H9 (cell line): ENCODE data around the gene RHOA. TPM values are rescaled to one million over a fixed set of nuclear protein-coding genes. Genes with fewer than 3 reads are reported as not detected.

Source experiments
- DNase-seq: peaks from one replicate; pipeline ENCODE4 v3.0.0-alpha.2; 2017
- H2AFZ ChIP-seq: one replicate; pipeline ENCODE4 v1.6.1; 2013; ENCODE audit warnings: mild to moderate bottlenecking, low read length, control low read depth, moderate library complexity
- H2AK5ac ChIP-seq: 2 replicates; pipeline ENCODE4 v1.6.1; 2013; ENCODE audit warnings: low read length, control low read depth, mixed read lengths; ENCODE audit not compliant: insufficient read length
- H2BK120ac ChIP-seq: one replicate; pipeline ENCODE4 v1.6.1; 2013; ENCODE audit warnings: low read depth, mild to moderate bottlenecking, low read length, control low read depth, inconsistent platforms; ENCODE audit not compliant: poor library complexity, severe bottlenecking
- H2BK12ac ChIP-seq: 2 replicates; pipeline ENCODE4 v1.6.1; 2013; ENCODE audit warnings: low read length, control low read depth, mixed read lengths, low read depth; ENCODE audit not compliant: insufficient read length
- H2BK15ac ChIP-seq: 2 replicates; pipeline ENCODE4 v1.6.1; 2013; ENCODE audit warnings: low read depth, low read length, control low read depth
- H2BK20ac ChIP-seq: one replicate; pipeline ENCODE4 v1.6.1; 2013; ENCODE audit warnings: low read depth, mild to moderate bottlenecking, low read length, control low read depth, inconsistent platforms; ENCODE audit not compliant: poor library complexity, severe bottlenecking
- H2BK5ac ChIP-seq: 2 replicates; pipeline ENCODE4 v1.6.1; 2013; ENCODE audit warnings: low read length, control low read depth, mixed read lengths; ENCODE audit not compliant: insufficient read length
- H3K14ac ChIP-seq: 2 replicates; pipeline ENCODE4 v1.6.1; 2013; ENCODE audit warnings: low read length, control low read depth; ENCODE audit not compliant: insufficient read depth
- H3K18ac ChIP-seq: 2 replicates; pipeline ENCODE4 v1.6.1; 2013; ENCODE audit warnings: low read depth, mild to moderate bottlenecking, mixed read lengths, low read length, control low read depth; ENCODE audit not compliant: insufficient read length
- H3K23ac ChIP-seq: 2 replicates; pipeline ENCODE4 v1.6.1; 2013; ENCODE audit warnings: low read length, control low read depth, mixed read lengths, low read depth; ENCODE audit not compliant: insufficient read length
- H3K23me2 ChIP-seq: 2 replicates; pipeline ENCODE4 v1.6.1; 2013; ENCODE audit warnings: low read depth, mild to moderate bottlenecking, mixed read lengths, low read length, control low read depth; ENCODE audit not compliant: insufficient read length, poor library complexity, severe bottlenecking
- H3K27ac ChIP-seq: 2 replicates; pipeline ENCODE4 v1.5.1; 2013; ENCODE audit warnings: low read length, control low read depth, mixed read lengths, low read depth; ENCODE audit not compliant: insufficient read length
- H3K27me3 ChIP-seq: 2 replicates; pipeline ENCODE4 v1.6.1; 2013; ENCODE audit warnings: low read length, control low read depth, inconsistent platforms; ENCODE audit not compliant: insufficient read depth
- H3K4ac ChIP-seq: 2 replicates; pipeline ENCODE4 v1.6.1; 2013; ENCODE audit warnings: low read depth, mild to moderate bottlenecking, control low read depth, inconsistent platforms, low read length, moderate library complexity
- H3K4me1 ChIP-seq: 2 replicates; pipeline ENCODE4 v1.6.1; 2013; ENCODE audit warnings: low read length, control low read depth, inconsistent platforms; ENCODE audit not compliant: insufficient read depth
- H3K4me2 ChIP-seq: 2 replicates; pipeline ENCODE4 v1.6.1; 2013; ENCODE audit warnings: low read length, control low read depth, mixed read lengths; ENCODE audit not compliant: insufficient read length, insufficient read depth
- H3K56ac ChIP-seq: 2 replicates; pipeline ENCODE4 v1.6.1; 2013; ENCODE audit warnings: low read depth, mild to moderate bottlenecking, mixed read lengths, low read length, control low read depth; ENCODE audit not compliant: insufficient read length
- H3K79me1 ChIP-seq: 2 replicates; pipeline ENCODE4 v1.6.1; 2013; ENCODE audit warnings: low read depth, mild to moderate bottlenecking, moderate library complexity, low read length, control low read depth, inconsistent platforms; ENCODE audit not compliant: insufficient read depth, poor library complexity, severe bottlenecking
- H3K79me2 ChIP-seq: 2 replicates; pipeline ENCODE4 v1.6.1; 2013; ENCODE audit warnings: low read length, control low read depth, inconsistent platforms; ENCODE audit not compliant: insufficient read depth
- H3K9ac ChIP-seq: 2 replicates; pipeline ENCODE4 v1.6.1; 2013; ENCODE audit warnings: low read length, control low read depth, mixed read lengths; ENCODE audit not compliant: insufficient read length; ENCODE audit errors: extremely low read depth
- H3K9me3 ChIP-seq: one replicate; pipeline ENCODE4 v1.6.1; 2013; ENCODE audit warnings: low read depth, low read length, inconsistent platforms; ENCODE audit not compliant: control insufficient read depth
- H3T11ph ChIP-seq: one replicate; pipeline ENCODE4 v1.6.1; 2013; ENCODE audit warnings: mild to moderate bottlenecking, low read length, control low read depth, inconsistent platforms
- H4K20me1 ChIP-seq: one replicate; pipeline ENCODE4 v1.6.1; 2013; ENCODE audit not compliant: control insufficient read depth, insufficient read length, insufficient read depth
- H4K5ac ChIP-seq: 2 replicates; pipeline ENCODE4 v1.6.1; 2013; ENCODE audit warnings: low read depth, mild to moderate bottlenecking, mixed read lengths, low read length, control low read depth; ENCODE audit not compliant: insufficient read length
- H4K8ac ChIP-seq: replicated peaks from 2 replicates; pipeline ENCODE4 v1.6.1; 2013; ENCODE audit warnings: low read length, control low read depth, mixed read lengths, low read depth; ENCODE audit not compliant: insufficient read length
- H4K91ac ChIP-seq: 2 replicates; pipeline ENCODE4 v1.6.1; 2013; ENCODE audit warnings: low read depth, mild to moderate bottlenecking, moderate library complexity, mixed read lengths, low read length, control low read depth; ENCODE audit not compliant: insufficient read length
- H3K27ac Mint-ChIP-seq, 3 experiments: 2 replicates in 2 of 3; 3 replicates in 1 of 3; pipeline ENCODE4 v1.8.0; 2020 to 2021; ENCODE audit warnings: mixed read lengths in 3 of 3, mild to moderate bottlenecking in 1 of 3, moderate library complexity in 1 of 3
- H3K27me3 Mint-ChIP-seq: 2 replicates; pipeline ENCODE4 v1.8.0; 2021; ENCODE audit warnings: low read depth, mild to moderate bottlenecking, moderate library complexity, mixed read lengths
- H3K36me3 Mint-ChIP-seq, 3 experiments: 2 replicates in 2 of 3; 3 replicates in 1 of 3; pipeline ENCODE4 v1.8.0; 2020 to 2021; ENCODE audit warnings: low read depth in 3 of 3, mixed read lengths in 3 of 3; ENCODE audit not compliant: insufficient read depth in 1 of 3
- H3K4me1 Mint-ChIP-seq, 2 experiments: 2 replicates each; pipeline ENCODE4 v1.8.0; 2020; ENCODE audit warnings: mixed read lengths in 2 of 2
- H3K4me3 Mint-ChIP-seq, 2 experiments: 2 replicates in 1 of 2; 3 replicates in 1 of 2; pipeline ENCODE4 v1.8.0; 2020 to 2021; ENCODE audit warnings: mild to moderate bottlenecking in 2 of 2, mixed read lengths in 2 of 2, moderate library complexity in 1 of 2
- H3K9me3 Mint-ChIP-seq, 2 experiments: 2 replicates in 1 of 2; 3 replicates in 1 of 2; pipeline ENCODE4 v1.8.0; 2020; ENCODE audit warnings: mild to moderate bottlenecking in 2 of 2, mixed read lengths in 2 of 2, moderate library complexity in 1 of 2
- WGBS: extraction: QIAGEN DNeasy Blood & Tissue Kit; methylation state at CpG from one replicate; pipeline ENCODE4 v1.1.7; 2013; ENCODE audit warnings: missing lambda C conversion rate, low lambda C conversion rate, mixed read lengths; ENCODE audit not compliant: insufficient read length; ENCODE audit errors: extremely low coverage; 5-methylcytosine and 5-hydroxymethylcytosine counted together
- total RNA-seq: library from RNA; stranded (reverse); gene quantifications from 2 replicates; pipeline ENCODE4 v1.2.1, GENCODE V29; 2021
- TF ChIP-seq, protein P1 (sequence below): fragments of 200-600 bp; sonication (generic); conservative IDR thresholded peaks from 3 replicates; pipeline ENCODE4 v1.8.0; 2021; ENCODE audit warnings: antibody characterized with exemption, mild to moderate bottlenecking

RHOA gene
- total RNA-seq, 1 experiment from 2014 or later = 403 TPM

DNA sequence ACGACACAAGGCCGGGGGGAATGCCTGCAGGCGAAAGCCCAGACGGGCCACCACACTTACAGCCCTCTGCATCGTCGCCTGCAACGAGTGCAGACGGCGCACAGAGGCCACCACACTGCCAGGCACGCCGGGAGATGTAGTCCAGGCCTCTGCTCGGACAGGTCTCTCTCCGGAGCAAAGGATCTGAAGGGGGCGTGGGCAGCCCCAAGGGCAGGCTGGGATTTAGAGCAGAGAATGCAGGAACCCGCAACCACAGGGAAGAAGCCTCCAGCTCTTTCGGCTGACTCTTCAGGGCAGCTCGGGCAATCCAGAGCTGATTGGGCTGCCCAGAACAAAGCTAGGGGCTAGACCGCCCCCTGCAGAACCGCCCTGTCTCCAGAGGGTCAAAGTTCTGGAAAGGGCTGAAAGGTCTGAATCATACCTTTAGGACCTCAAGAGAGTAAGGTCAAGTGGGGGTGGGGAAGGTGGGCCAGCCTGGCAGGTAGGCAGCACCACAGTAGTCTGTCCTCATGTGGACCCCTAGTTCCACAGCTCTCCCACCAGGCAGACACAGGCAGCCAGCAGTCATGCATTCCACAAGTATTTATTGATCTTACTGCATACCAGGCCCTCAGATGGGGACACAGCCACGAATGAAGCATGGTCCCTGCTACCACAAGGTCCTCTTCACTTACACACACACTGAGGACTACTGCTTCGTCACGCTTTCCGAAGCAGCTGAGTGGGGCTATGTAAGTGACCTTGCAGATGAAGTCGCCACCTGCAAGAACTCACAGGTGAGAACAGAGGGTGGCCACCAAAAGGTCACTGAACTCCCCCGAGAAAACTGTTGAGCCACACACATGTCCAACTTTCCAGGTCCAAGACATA lies 10.8 kb upstream of the RHOA start, which contains the start of gene AMT:
Gene AMT (minus strand): TSS at position 95 of the 870 bp plus-strand sequence. CDS start 23 bp downstream, at position 72.
- peak within 1 kb of the TSS; percentile 92 to 97 (median 94) for H3K27ac Mint-ChIP-seq
- H3K4me2 ChIP-seq = peak within 1 kb of the TSS; percentile 86
- no peak within 1 kb of the TSS for H2BK15ac ChIP-seq

More for the DNA sequence above, 10.8 kb upstream of the RHOA start, which contains the start of gene AMT:
- Histone ChIP-seq H3K4ac (no peak within 1 kb of the TSS), H4K91ac (no peak within 1 kb of the TSS), H3K56ac (no peak within 1 kb of the TSS), H2AK5ac (no peak within 1 kb of the TSS), H4K5ac (no peak within 1 kb of the TSS), H4K20me1 (no peaks in the 10 kb centered on the region), H3K23me2 (peaks cover 4% of the 10 kb centered on the region), H2BK12ac (no peak within 1 kb of the TSS), H2BK20ac (no peak within 1 kb of the TSS), H2BK120ac (no peak within 1 kb of the TSS), H2AFZ (no peak within 1 kb of the TSS), H3K4me1 (no peaks in the 10 kb centered on the region; the same call in 1 of the 2 replicates), H3T11ph (no peak within 1 kb of the TSS), H2BK5ac (peak within 1 kb of the TSS; percentile 25), H3K79me1 (no peaks in the 10 kb centered on the region), H3K9ac (peak within 1 kb of the TSS; percentile 90), H3K14ac (peak within 1 kb of the TSS; percentile 88), H3K18ac (peak within 1 kb of the TSS; percentile 80), H3K23ac (no peak within 1 kb of the TSS), H4K8ac (no peak within 1 kb of the TSS), H3K9me3 (no peaks in the 10 kb centered on the region), H3K27ac (no peak within 1 kb of the TSS), H3K27me3 (no peaks in the 10 kb centered on the region), H3K79me2 (no peaks in the 10 kb centered on the region)
- no CpG with 5 or more reads among the region's 25 CpGs for WGBS
- Mint-ChIP-seq H3K27me3 (no peaks in the 10 kb centered on the region), H3K36me3 (peaks cover 10 to 31% (median 20%) of the 10 kb centered on the region in 3 experiments), H3K9me3 (no peaks in the 10 kb centered on the region; a peak in 1 of 5 replicates), H3K4me1 (peaks cover 18 to 21% of the 10 kb centered on the region in 2 experiments), H3K4me3 (peak within 1 kb of the TSS; percentile 92 to 93)
- peak; percentile 96 for DNase-seq
- TF ChIP-seq, protein P1, sequence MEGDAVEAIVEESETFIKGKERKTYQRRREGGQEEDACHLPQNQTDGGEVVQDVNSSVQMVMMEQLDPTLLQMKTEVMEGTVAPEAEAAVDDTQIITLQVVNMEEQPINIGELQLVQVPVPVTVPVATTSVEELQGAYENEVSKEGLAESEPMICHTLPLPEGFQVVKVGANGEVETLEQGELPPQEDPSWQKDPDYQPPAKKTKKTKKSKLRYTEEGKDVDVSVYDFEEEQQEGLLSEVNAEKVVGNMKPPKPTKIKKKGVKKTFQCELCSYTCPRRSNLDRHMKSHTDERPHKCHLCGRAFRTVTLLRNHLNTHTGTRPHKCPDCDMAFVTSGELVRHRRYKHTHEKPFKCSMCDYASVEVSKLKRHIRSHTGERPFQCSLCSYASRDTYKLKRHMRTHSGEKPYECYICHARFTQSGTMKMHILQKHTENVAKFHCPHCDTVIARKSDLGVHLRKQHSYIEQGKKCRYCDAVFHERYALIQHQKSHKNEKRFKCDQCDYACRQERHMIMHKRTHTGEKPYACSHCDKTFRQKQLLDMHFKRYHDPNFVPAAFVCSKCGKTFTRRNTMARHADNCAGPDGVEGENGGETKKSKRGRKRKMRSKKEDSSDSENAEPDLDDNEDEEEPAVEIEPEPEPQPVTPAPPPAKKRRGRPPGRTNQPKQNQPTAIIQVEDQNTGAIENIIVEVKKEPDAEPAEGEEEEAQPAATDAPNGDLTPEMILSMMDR = no peak; the same call in 2 of the 3 replicates
